CD4-positive, alpha-beta T cell treated with Interleukin-1 beta for 1 hour (primary cell): ENCODE data around the gene RAB26.

ENCODE experiments used
- DNase-seq, 2 donors: peaks; one replicate each; pipeline ENCODE4 v3.0.0-alpha.2; 2020 to 2022

Gene RAB26

GRCh38 chr16:2163211-2163881 lies 14.9 kb downstream of the RAB26 start:
- DNase-seq: peak in 1 of 2 donors; percentile 23

- DNase-seq: no peak
These were observed 17.4 kb downstream of the RAB26 start for GRCh38 chr16:2165861-2166260.

- DNase-seq: no peak
These were observed 18.0 kb downstream of the RAB26 start for GRCh38 chr16:2166263-2167067.

- DNase-seq: no peak
These were observed 18.7 kb downstream of the RAB26 start for GRCh38 chr16:2167068-2167638.

- DNase-seq: no peak
These were observed 21.7 kb downstream of the RAB26 start for GRCh38 chr16:2170080-2170479.

- DNase-seq: no peak
These were observed 22.4 kb downstream of the RAB26 start for GRCh38 chr16:2170587-2171435.

- no peak for DNase-seq
These were observed 23.3 kb downstream of the RAB26 start for GRCh38 chr16:2171601-2172178.

GRCh38 chr16:2172688-2173335 lies 24.4 kb downstream of the RAB26 start:
- no peak for DNase-seq

GRCh38 chr16:2173366-2173765 lies 24.9 kb downstream of the RAB26 start:
- no peak for DNase-seq

- no peak for DNase-seq
These were observed 25.5 kb downstream of the RAB26 start for GRCh38 chr16:2173916-2174315.

- DNase-seq: no peak
These were observed 26.1 kb downstream of the RAB26 start for GRCh38 chr16:2174396-2175131.

- DNase-seq: no peak
These were observed 27.0 kb downstream of the RAB26 start for GRCh38 chr16:2175454-2175853.

- no peak for DNase-seq
These were observed 27.6 kb downstream of the RAB26 start for GRCh38 chr16:2176047-2176446.

- no peak for DNase-seq
These were observed 28.7 kb downstream of the RAB26 start for GRCh38 chr16:2177101-2177500.

- no peak for DNase-seq
These were observed 29.1 kb downstream of the RAB26 start for GRCh38 chr16:2177561-2177960.

- peak; percentile 34 to 47 for DNase-seq
These were observed 30.1 kb downstream of the RAB26 start for GRCh38 chr16:2178321-2179106.

- no peak for DNase-seq
These were observed 30.7 kb downstream of the RAB26 start for GRCh38 chr16:2179107-2179501.

GRCh38 chr16:2179576-2179975 lies 31.2 kb downstream of the RAB26 start:
- no peak for DNase-seq

GRCh38 chr16:2180461-2180860 lies 32.0 kb downstream of the RAB26 start:
- DNase-seq: no peak
